Measurements from ENCODE around the gene ENKUR. TPM values are rescaled to one million over a fixed set of nuclear protein-coding genes. Genes with fewer than 3 reads are reported as not detected.
"Not testable (repeated sequence)": the region's sequence is repeated elsewhere in the genome, so short reads cannot be mapped to it uniquely, and the experiment has no call there.

Gene ENKUR
- total RNA-seq, 1 experiment from 2014 or later: not detected

DNA sequence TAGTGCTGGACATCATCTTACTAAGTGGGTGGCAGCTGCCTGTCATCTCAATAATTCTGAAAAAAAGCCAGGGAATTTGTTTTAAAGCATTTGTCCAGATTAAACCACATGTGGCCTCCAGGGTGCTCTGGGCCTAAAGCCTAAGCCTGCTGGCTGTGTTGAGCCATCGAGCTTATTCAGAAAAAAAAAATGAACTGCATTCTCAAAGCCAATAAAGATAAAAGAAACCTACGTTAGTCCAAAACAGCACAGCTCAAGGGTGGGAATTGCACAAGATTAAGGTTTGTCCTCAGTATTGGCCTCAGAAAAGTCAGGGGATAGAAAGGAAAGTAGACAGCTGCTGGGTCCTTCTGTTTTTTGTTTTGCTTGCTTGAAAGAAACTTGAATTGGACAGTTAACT is 41.0 kb downstream of the ENKUR start:
- DNase-seq (ENCODE audit: low read depth): peak; percentile 31

- DNase-seq (ENCODE audit: low read depth): no peak
Observed at GRCh38 chr10:24973163-24973562, 42.8 kb downstream of the ENKUR start.

DNA sequence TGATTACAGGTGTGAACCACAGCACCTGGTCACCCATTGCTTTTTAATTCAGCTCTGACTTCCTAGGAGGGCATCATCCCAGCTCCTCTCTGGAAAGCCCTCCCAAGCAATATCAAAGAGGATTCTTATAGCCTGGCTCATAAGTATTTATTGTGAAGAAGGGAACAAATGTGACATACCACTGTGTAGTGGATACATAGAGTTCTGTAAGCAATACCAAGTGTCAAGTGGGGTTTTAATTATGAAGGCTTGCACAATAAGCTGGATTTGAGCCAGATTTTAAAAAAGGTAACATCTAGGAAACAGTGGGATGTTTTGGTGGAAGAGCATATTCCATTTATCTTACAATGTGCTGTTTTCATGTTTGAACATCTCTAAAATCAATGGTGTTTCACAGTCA is 44.6 kb downstream of the ENKUR start:
- DNase-seq (ENCODE audit: low read depth): no peak

GRCh38 chr10:24969841-24970281 is 46.1 kb downstream of the ENKUR start:
- DNase-seq (ENCODE audit: low read depth): no peak

GRCh38 chr10:24968951-24969350 is 47.0 kb downstream of the ENKUR start:
- not testable (repeated sequence) for DNase-seq (ENCODE audit: low read depth)

DNA sequence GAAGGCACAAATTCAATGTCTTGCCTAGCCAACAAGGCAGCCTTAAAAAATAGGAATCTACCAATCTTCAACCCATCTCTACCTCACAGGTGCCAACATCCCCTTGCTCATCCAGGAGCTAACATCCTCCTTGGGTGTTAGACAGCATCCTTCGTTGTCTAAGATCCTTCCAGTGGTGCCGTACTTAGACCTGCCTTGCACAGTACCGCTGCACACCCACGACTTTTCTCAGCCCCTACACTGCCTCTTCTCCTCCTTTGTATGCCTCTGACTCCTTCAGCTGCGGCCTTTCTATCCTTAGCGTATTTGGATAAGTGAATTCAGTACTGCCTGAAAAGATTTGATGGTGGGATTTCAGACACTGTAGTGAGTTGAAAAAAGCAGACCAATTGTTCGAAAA is 47.6 kb downstream of the ENKUR start:
- no peak for DNase-seq (ENCODE audit: low read depth)

DNA sequence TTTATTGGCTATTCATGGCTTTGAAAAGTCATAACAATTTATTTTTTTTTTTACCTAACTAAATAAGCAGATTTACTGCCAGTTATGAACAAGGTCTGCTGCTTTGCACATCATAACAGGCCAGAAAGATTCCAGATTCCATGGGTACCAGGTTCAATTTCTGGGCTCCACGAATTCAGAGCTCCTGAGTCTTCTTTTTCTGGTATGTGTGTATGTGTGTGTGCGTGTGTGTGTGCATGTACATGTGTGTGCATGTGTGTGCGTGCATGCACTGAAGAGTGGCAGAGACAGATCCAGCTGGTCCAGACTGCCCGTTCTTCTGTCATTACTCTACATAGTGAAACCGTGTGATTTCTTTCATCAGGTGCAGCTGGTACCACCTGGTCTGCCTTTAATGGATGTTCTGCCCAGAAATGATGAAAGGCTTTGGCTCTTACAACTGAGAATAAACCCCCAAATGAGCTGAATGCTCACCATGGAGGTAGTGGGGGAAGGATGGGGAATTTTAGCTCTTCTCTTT is 48.9 kb downstream of the ENKUR start:
- DNase-seq (ENCODE audit: low read depth): no peak

- no peak for DNase-seq (ENCODE audit: low read depth)
Observed at GRCh38 chr10:24965051-24965450, 50.9 kb downstream of the ENKUR start.

- DNase-seq (ENCODE audit: low read depth): no peak
Observed at GRCh38 chr10:24963521-24964041, 52.4 kb downstream of the ENKUR start.

DNA sequence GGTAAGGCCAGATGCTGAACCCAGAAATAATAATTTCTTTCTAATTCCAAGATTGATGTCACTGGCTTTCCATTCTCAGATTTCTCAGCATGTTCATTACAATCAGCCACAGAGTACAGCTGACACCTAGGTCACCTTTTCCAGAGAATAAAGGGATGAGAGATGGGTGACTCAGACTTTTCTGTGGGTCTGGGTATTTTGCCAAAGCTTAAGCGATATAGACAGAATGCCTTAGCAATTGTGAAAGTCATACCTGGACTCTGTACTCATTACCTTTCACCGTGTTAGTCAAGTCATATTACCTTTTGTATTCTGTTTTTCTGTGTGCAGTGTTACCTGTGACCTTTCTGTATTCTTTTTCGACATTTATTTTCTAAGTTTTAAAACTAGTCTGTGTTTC is 53.0 kb downstream of the ENKUR start:
- DNase-seq (ENCODE audit: low read depth): peak; percentile 81

GRCh38 chr10:24961582-24961981 is 54.4 kb downstream of the ENKUR start:
- DNase-seq (ENCODE audit: low read depth): no peak

- DNase-seq (ENCODE audit: low read depth): no peak
Observed at GRCh38 chr10:24959382-24959730, 56.6 kb downstream of the ENKUR start.

DNA sequence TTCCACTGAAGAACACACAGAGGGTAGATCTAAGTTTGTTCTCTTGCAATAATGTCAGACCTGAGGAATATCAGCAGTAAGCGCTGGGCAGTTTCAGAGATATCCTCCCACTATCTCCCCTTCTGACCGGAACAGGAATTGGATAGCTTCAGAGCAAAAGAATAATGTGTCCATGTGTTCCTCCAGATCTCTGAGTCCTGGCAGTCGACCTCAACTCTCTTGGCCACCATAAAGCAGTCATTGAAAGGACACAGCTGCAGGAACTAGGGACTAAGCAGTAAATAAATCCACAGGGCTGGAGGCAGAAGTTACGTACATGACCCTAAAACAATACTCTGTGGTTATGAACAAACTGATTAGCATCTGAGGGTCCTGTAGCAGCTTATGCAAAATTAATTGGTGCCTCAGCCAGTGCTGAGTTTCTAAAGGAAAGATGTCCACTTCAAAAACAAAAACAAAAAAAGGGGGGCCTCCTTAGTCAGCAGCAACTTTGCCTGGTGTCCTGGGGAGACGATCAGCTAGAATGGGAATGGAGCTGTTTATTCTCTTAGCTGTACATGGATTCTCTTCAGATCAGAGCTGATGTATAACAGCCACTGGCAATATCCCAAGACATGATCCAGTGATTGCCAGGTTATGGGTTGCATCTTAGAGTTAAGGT is 57.1 kb downstream of the ENKUR start:
- peak; percentile 64 for DNase-seq (ENCODE audit: low read depth)

- peak; percentile 81 for DNase-seq (ENCODE audit: low read depth)
Observed at GRCh38 chr10:24958091-24958720, 57.8 kb downstream of the ENKUR start.

- peak; percentile 67 for DNase-seq (ENCODE audit: low read depth)
Observed at GRCh38 chr10:24957624-24958051, 58.3 kb downstream of the ENKUR start.

DNA sequence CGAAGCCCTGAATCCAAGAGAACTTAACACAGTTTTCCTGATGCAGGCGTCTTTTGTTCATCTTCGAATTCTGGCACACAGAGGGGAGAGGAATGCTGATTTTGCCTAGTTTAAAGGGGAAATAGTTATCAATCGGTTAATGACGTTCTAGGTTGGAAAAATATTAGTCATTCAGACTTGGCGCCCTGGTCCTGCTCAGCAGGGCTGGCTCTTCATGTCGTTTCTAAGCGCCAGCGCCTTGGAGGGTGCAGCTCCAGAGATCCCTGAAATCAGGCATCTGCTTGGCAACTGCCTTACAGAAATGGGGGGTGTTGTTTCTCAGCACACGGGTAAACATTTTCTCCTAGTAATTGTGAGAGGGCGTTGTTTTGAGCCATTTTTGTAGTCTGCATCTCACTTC is 62.3 kb downstream of the ENKUR start:
- DNase-seq (ENCODE audit: low read depth): no peak

- peak; percentile 76 for DNase-seq (ENCODE audit: low read depth)
Observed at GRCh38 chr10:24952707-24953645, 63.0 kb downstream of the ENKUR start.

GRCh38 chr10:24952143-24952706 is 63.7 kb downstream of the ENKUR start, which contains the start of gene PRTFDC1:
Gene PRTFDC1, minus strand, starts transcription at chr10:24952606. Its CDS starts 31 bp downstream, at chr10:24952575.
- DNase-seq (ENCODE audit: low read depth): peak; percentile 34

DNA sequence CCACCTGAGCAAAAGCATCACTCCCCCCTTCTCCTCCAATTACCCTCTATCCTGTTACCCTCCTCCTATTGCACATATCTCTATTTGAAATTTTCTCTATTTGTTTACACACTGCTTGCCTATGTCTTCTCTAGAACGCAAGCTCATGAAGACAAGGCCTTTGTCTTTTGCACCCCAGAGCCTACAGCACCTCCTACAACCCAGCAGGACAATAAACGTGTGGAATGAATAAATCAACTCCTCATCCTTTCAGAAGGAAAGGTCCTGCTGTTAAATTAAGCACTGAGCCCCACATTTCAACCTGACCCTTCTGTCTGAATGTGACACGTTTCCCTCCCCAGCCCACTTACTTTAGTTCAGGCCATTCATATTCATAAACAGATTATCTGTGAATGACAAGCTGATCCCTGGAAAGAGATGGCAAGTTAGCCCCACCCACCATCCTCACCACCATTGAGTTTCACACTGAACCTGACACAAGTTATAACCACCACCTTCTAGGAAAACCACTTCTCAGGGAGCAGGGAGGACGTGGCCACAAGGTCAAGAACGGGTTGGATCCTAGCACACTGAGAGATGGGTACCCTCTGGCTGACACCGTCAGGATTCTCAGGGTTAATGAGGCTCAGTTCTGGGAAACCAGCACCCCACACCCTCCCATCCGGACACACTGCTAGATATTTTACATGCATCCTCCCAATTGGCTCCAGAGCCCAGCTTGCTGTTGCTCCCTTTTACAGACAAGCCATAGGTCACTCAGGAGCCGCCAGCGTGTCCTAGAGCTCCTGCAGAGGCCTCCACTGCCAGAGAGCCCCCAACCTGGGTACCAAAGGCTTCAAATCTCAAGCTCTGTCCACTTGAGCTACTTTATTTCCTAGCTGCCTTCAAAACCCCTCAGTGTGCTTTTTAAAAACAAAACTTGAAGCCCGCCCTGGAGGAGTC is 64.5 kb downstream of the ENKUR start:
- peak; percentile 13 for DNase-seq (ENCODE audit: low read depth)

DNA sequence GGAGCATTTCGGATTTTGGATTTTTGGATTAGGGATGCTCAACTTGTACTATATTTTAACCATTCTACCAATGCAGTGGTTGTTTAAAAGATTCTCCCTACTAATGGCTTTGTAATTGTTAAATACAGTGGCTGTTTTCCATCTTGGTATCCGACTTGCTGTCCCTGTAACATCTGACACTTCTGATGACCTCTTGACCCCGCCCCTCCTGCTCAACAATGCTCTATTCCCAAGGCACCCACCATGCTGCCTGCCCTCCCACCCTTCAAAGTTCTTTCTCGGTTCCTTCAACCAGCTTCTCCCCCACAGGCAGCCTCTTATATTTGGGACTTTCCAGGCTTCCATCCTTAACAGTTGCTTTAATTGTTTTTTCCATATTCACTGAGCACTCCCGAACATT is 65.5 kb downstream of the ENKUR start:
- DNase-seq (ENCODE audit: low read depth): no peak
